Thyroid gland (tissue), 4 donors: ENCODE measurements around the gene TEKT1. TPM values are rescaled to one million over a fixed set of nuclear protein-coding genes. Genes with fewer than 3 reads are reported as not detected.

ENCODE experiments used
- DNase-seq, 2 donors: peaks; one replicate each; pipeline ENCODE4 v3.0.0-alpha.2; 2019
- H3K27ac ChIP-seq, 3 donors: fragments of 200-600 bp; sonication (generic); 1 replicate in 2 of 3; 2 replicates in 1 of 3; pipeline ENCODE4 v1.5.1; 2016 to 2019; ENCODE audit warnings: mild to moderate bottlenecking in 1 of 3, moderate library complexity in 1 of 3
- H3K27me3 ChIP-seq: fragments of 200-600 bp; sonication (generic); one replicate; pipeline ENCODE4 v1.5.1; 2019
- H3K36me3 ChIP-seq, 2 donors: fragments of 200-600 bp; sonication (generic); one replicate each; pipeline ENCODE4 v1.5.1; 2016 to 2019
- H3K4me1 ChIP-seq, 2 donors: fragments of 200-600 bp; sonication (generic); one replicate each; pipeline ENCODE4 v1.5.1; 2017 to 2019
- H3K4me3 ChIP-seq, 3 donors: fragments of 200-600 bp; sonication (generic); replicated peaks in 1 of 3; 1 replicate in 2 of 3; 2 replicates in 1 of 3; pipeline ENCODE4 v1.5.1; 2016; ENCODE audit warnings: mild to moderate bottlenecking in 1 of 3
- H3K9me3 ChIP-seq: fragments of 200-600 bp; sonication (generic); one replicate; pipeline ENCODE4 v1.5.1; 2017
- POLR2A ChIP-seq, 2 donors: fragments of 450-650 bp; IDR thresholded peaks; one replicate each; pipeline ENCODE4 v1.6.1; 2017; ENCODE audit warnings: antibody characterized with exemption in 2 of 2, mild to moderate bottlenecking in 2 of 2, moderate library complexity in 1 of 2
- WGBS, 2 donors: methylation state at CpG; one replicate each; pipeline ENCODE4 v1.1.5; 2017; 5-methylcytosine and 5-hydroxymethylcytosine counted together
- intact Hi-C: fragments of 100-400 bp; cut with DNase I; formaldehyde crosslinking; loops from one replicate; pipeline ENCODE4 v1.15.1; 2023
- total RNA-seq, 4 donors: library from RNA; depleted of rRNA; stranded (reverse); fragments of >200 nt; gene quantifications; one replicate each; pipeline ENCODE4 v1.2.3, GENCODE V29; 2016
- TF ChIP-seq, protein P1 (sequence below), 6 experiments: fragments of 200-600 bp in 3 of 6; fragments of 450-650 bp in 3 of 6; sonication (generic) in 3 of 6; IDR thresholded peaks; one replicate each; pipeline ENCODE4 v1.5.1; 2016 to 2019; ENCODE audit warnings: antibody characterized with exemption in 6 of 6, mild to moderate bottlenecking in 2 of 6, inconsistent platforms in 1 of 6, moderate library complexity in 1 of 6

TEKT1 gene
- total RNA-seq, 4 donors from 2014 or later = not detected

GRCh38 chr17:6796887-6797490 lies 34.5 kb downstream of the TEKT1 start:
- Histone ChIP-seq H3K9me3 (no peaks in the 10 kb centered on the region), H3K36me3 (no peaks in the 10 kb centered on the region), H3K4me3 (no peak overlapping the region), H3K4me1 (no peaks in the 10 kb centered on the region), H3K27ac (no peak overlapping the region), H3K27me3 (no peaks in the 10 kb centered on the region)
- no peak for DNase-seq
- intact Hi-C loops = no loop called here
- WGBS, 2 donors = 79 to 86% methylated on average over 2 of the region's 2 CpGs
- TF ChIP-seq, protein P1, sequence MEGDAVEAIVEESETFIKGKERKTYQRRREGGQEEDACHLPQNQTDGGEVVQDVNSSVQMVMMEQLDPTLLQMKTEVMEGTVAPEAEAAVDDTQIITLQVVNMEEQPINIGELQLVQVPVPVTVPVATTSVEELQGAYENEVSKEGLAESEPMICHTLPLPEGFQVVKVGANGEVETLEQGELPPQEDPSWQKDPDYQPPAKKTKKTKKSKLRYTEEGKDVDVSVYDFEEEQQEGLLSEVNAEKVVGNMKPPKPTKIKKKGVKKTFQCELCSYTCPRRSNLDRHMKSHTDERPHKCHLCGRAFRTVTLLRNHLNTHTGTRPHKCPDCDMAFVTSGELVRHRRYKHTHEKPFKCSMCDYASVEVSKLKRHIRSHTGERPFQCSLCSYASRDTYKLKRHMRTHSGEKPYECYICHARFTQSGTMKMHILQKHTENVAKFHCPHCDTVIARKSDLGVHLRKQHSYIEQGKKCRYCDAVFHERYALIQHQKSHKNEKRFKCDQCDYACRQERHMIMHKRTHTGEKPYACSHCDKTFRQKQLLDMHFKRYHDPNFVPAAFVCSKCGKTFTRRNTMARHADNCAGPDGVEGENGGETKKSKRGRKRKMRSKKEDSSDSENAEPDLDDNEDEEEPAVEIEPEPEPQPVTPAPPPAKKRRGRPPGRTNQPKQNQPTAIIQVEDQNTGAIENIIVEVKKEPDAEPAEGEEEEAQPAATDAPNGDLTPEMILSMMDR (IDR thresholded peaks at IDR 0.05) = no peak
- no peak for TF ChIP-seq POLR2A (IDR thresholded peaks at IDR 0.05)

GRCh38 chr17:6796017-6796886 lies 35.3 kb downstream of the TEKT1 start:
- no peak for TF ChIP-seq POLR2A (IDR thresholded peaks at IDR 0.05)
- TF ChIP-seq, protein P1 (IDR thresholded peaks at IDR 0.05) = no peak
- DNase-seq = no peak
- H3K4me3 ChIP-seq = no peak overlapping the region
- H3K9me3 ChIP-seq = no peaks in the 10 kb centered on the region
- H3K36me3 ChIP-seq = no peaks in the 10 kb centered on the region
- no peak overlapping the region for H3K27ac ChIP-seq
- WGBS, 2 donors = 44 to 45% methylated on average over 10 of the region's 10 CpGs
- no peaks in the 10 kb centered on the region for H3K4me1 ChIP-seq
- H3K27me3 ChIP-seq = no peaks in the 10 kb centered on the region
- intact Hi-C loops = no loop called here

DNA sequence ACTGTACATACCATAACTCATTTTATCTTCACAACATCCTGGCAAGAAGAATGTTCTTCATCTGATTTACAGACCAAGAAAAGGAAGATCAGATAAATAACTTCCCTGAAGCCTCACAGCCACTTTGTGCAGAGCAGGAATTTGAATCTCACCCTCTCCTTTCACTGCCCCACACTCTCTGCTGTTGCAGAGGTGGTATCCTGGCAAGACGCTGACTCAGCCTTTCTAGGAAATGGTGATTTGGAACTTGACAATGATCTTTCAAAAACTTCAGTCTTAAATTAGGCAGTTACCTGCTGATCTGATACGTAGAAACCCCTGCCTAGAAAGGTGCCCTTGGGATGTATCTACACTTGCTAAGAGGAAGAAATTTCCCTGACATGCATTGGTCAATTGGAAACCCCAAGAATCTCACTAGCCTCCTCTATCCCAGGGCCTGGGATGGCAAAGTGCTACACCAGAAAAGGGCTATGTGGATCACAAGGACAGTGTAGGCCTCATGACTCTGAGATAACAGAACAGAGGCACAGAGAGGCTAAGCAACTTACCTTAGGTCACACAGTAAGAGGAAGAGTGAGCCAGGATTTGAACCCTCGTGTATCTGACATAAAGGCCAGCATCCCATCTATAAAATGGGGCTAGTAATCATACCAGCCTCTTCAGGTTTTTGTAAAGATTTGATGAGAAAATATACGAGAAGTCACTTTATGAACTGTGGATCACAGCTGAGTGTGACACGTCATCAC lies 37.6 kb downstream of the TEKT1 start:
- 70 to 73% methylated on average over 5 of the region's 5 CpGs for WGBS, 2 donors
- TF ChIP-seq, protein P1 (IDR thresholded peaks at IDR 0.05) = no peak
- no peak for TF ChIP-seq POLR2A (IDR thresholded peaks at IDR 0.05)
- H3K27ac ChIP-seq = no peak overlapping the region
- H3K36me3 ChIP-seq = no peaks in the 10 kb centered on the region
- no peak overlapping the region for H3K4me3 ChIP-seq
- no peaks in the 10 kb centered on the region for H3K9me3 ChIP-seq
- H3K27me3 ChIP-seq = no peaks in the 10 kb centered on the region
- no peaks in the 10 kb centered on the region for H3K4me1 ChIP-seq
- intact Hi-C loops = no loop called here
- DNase-seq = no peak

DNA sequence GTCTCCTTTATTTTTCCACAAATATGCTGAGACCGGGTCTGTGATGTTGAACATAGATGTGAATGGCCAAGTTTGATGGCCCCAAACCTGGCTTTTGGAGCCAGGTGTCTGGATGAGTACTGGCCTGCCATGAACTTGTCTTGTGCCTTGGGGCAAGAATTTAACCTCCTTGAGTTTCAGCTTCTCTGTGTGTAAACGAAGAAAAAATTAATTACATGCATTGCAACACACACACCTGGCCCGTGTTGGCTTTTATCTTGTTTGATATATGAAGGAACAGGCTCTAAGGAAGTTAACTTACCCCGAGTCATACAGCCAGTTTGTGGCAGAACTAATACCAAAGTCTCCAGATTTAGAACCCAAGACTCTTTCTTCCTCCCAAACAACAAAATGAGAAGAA lies 42.4 kb downstream of the TEKT1 start:
- WGBS, 2 donors = 72 to 89% methylated on average over 4 of the region's 4 CpGs
- Histone ChIP-seq H3K27ac (no peak overlapping the region), H3K27me3 (no peaks in the 10 kb centered on the region), H3K36me3 (no peaks in the 10 kb centered on the region), H3K4me1 (no peaks in the 10 kb centered on the region), H3K9me3 (no peaks in the 10 kb centered on the region), H3K4me3 (no peak overlapping the region)
- TF ChIP-seq, protein P1 (IDR thresholded peaks at IDR 0.05) = no peak
- TF ChIP-seq POLR2A (IDR thresholded peaks at IDR 0.05) = no peak
- DNase-seq = no peak
- intact Hi-C loops = no loop called here
